EH (cell line): ENCODE data around the gene NLRP11.

ENCODE experiments used
- DNase-seq: peaks from one replicate; pipeline ENCODE4 v3.0.0-alpha.2; 2015; ENCODE audit warnings: low read depth

Gene NLRP11

DNA sequence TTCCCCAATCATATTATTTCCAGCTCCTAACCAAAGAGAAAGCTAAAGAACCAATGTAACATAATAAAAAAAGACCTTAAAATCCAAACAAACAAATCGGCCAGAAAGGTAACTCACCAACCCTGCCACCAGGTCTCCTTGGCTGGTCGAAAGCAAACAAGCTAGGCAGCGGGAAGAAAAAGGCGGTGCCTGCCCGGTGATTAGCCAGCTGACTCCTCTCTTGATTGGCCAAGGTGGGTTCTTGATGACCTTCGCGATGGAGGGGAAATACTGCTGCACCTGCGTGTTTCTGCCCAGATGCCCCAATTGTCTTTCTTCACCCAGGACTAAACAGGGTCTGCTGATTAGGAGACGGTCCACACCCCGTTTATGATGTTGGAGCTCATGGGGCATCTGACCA, at the start of gene NLRP11:
TSS of gene NLRP11 (minus strand) at position 154 of the 400 bp plus-strand sequence. CDS start 13,825 bp downstream, outside the sequence.
- DNase-seq: no peak

DNA sequence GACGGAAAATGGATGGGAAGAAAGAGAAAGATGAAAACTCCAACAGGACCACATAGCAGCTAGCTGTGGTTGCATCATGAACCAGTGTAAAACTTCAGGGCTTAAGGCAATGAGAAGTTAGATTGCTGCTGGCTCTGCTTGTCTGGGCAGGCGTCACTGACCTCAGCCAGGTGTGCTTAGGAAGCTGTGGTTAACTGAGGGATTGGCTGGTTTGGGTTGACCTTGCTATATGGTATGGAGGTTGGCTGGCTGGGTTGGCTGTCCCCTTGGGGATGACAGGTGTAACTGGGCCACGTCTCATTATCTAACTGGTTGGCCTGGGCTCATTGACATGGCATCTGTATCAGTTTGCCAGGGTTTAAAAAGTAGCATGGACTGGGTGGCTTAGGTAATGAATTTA, 45.4 kb upstream of the NLRP11 start:
- DNase-seq: no peak

DNA sequence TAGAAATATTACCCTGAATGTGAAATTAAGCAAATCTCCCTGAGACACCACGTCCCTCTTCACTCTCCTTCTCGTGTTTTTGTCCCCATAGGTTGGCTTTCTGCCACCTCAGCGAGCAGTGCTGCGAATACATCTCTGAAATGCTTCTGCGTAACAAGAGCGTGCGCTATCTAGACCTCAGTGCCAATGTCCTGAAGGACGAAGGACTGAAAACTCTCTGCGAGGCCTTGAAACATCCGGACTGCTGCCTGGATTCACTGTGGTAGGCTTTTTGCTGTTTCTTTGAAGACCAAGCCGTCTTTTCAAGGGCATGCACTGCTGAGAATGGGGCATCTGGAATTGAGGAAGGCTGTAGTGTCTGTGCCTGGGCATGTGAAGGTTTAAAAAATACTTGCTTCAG, 38.9 kb upstream of the NLRP11 start:
- no peak for DNase-seq

DNA sequence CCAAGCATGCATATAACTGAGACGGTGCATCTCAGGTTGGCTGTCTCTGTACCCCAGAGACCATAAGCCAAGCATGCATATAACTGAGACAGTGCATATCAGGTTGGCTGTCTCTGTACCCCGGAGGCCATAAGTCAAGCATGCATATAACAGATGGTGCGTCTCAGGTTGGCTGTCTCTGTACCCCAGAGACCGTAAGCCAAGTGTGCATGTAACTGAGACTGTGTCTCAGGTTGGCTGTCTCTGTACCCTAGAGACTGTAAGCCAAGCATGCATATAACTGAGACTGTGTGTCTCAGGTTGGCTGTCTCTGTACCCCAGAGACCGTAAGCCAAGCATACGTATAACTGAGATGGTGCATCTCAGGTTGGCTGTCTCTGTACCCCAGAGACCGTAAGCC, 35.3 kb upstream of the NLRP11 start:
- DNase-seq: no peak

GRCh38 chr19:55866521-55866920, 34.7 kb upstream of the NLRP11 start:
- no peak for DNase-seq

- DNase-seq: no peak
Observed at GRCh38 chr19:55858969-55859368, 27.2 kb upstream of the NLRP11 start.

DNA sequence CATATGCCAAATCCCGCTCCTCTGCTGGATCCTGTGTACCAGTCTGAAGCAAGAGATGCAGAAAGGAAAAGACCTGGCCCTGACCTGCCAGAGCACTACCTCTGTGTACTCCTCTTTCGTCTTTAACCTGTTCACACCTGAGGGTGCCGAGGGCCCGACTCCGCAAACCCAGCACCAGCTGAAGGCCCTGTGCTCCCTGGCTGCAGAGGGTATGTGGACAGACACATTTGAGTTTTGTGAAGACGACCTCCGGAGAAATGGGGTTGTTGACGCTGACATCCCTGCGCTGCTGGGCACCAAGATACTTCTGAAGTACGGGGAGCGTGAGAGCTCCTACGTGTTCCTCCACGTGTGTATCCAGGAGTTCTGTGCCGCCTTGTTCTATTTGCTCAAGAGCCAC, 26.6 kb upstream of the NLRP11 start:
- no peak for DNase-seq

GRCh38 chr19:55857974-55858373, 26.2 kb upstream of the NLRP11 start:
- DNase-seq: no peak

- no peak for DNase-seq
Observed at GRCh38 chr19:55857149-55857548, 25.4 kb upstream of the NLRP11 start.

GRCh38 chr19:55855160-55855559, 23.4 kb upstream of the NLRP11 start:
- no peak for DNase-seq

DNA sequence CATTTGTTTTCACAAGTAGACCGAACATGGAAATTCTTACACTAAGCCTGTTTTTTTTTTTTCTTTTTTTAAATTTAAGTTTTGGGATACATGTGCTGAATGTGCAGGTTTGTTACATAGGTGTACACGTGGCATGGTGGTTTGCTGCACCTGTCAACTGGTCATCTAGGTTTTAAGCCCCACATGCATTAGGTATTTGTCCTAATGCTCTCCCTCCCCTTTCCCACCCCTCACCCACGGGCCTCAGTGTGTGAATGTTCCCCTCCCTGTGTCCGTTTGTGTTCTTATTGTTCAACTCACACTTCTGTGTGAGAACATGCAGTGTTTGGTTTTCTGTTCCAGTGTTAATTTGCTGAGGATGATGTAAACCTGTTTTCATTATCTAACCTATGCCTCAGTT, 7.1 kb upstream of the NLRP11 start:
- no peak for DNase-seq

DNA sequence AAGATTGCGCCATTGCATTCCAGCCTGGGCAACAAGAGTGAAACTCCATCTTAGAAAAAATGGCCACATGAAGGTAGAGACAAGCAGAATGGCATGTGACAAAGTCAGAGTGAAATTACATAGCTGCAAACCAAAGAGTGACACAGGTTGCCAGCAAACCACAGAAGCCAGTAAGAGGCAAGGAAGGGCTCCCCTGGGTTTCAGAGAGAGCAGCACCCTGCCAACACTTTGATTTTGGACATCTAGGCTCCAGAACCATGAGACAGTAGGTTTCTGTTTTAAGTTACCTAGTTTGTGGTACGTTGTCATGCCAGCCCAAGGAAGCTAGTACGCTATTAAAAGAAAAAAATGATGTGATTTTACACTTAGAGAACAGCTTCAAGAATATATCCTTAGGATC, 6.5 kb upstream of the NLRP11 start:
- no peak for DNase-seq

GRCh38 chr19:55836340-55836739, 4.5 kb upstream of the NLRP11 start, which contains the start of gene NLRP4:
Gene NLRP4 (plus strand): TSS chr19:55836540. CDS start chr19:55852081, 15,541 bp downstream.
- DNase-seq: no peak

DNA sequence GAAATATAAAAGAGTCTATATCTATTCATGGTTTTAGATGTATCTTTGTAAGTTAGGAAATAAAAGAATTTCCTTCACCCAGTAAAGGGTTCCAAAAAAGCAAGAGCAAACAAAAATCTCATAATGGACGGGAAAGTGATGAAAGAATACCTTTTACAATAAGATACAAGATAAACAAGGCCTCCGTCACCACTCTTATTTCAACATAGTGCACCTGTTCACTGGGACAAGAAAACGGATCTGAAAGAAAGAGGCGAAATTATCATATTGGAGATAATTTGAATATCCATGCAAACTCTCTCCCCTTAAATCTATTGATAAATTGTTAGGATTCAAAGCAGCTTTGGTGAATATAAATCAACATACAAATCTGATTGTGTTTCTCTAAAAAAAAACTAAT, 877 bp upstream of the NLRP11 start:
- no peak for DNase-seq

- DNase-seq: no peak
Observed at GRCh38 chr19:55830656-55831055, 1.1 kb downstream of the NLRP11 start.

DNA sequence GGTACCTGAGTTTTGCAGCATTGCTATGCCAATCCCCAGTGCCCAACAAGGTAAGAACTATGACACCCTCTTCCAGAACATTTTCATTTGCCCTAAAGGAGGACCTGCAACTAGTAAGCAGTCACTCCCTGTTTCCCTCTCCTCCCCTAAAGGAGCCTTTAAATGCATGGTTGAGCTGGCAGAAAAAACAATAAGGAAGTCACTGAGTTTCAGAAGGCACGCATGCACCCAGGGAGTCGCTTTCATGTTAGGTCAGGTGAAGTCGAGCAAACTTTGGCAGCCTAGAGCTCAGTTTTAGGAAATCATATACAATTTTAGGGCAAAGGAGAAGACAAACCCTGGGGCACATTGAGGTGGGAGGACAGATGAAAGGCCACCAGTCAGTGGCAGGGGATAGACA, 11.8 kb downstream of the NLRP11 start:
- no peak for DNase-seq

DNA sequence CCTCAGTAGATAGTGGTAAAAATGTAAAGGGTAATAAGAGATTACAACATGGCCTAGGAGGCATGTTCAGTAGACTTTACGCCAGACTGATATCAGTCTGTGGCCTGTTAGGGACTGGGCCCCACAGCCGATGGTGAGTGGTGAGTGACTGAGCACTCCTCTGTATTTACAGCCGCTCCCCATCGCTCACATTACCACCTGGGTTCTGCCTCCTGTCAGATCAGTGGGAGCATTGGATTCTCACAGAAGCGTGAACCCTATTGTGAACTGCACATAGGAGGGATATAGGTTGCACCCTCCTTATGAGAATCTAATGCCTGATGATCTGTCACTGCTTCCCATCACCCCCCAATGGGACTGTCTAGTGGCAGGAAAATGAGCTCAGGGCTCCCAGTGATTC, 17.9 kb downstream of the NLRP11 start:
- DNase-seq: no peak

DNA sequence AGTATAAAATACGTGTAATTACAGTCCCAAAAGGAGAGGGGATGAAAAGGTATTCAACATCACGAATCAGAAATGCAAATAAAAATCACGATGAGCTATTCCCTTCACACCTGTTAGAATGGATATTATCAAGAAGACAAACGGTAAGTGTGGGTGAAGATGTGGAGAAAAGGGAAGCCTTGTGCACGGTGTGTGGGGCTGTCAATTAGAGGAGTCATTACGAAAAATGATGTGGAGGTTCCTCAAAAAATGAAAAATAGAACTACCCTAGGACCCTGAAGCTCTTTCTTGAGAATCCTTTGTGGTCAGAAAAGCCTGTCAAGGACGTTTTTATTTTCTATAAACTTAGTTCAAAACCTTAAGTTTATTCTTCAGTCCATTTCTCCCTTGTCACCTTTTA, 19.4 kb downstream of the NLRP11 start:
- DNase-seq: no peak

DNA sequence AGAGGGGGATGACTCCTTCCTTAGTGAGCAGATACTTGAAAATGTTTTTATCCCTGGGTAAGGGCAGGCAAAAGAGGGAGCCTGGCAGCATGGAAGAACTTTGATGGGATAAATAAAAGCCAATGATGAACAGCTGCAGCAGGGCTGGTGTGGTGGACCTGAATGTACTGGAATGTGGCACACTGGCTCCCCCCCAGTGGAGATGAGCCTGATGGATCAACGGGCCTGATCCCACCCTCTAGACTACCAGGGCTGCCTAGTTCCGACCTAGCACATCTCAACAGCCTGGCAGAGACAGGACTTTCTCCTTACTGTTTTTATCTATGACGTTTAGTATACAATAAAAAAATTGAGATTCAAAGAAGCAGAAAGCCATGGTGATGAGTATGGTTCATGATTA, 20.5 kb downstream of the NLRP11 start:
- no peak for DNase-seq

- DNase-seq: peak; percentile 61
Observed at GRCh38 chr19:55809381-55810058, 22.3 kb downstream of the NLRP11 start.

DNA sequence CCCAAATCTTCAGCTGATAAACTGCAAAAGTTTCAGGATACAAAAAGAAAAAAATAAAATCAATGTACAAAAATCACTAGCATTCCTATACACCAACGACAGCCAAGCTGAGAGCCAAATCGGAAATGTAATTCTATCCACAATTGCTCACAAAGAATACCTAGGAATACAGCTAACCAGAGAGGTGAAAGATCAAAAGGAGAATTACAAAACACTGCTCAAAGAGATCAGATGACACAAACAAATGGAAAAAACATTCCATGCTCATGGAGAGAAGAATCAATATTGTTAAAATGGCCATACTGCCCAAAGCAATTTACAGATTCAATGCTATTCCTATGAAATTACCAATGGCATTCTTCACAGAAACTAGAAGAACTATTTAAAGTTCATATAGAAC, 29.5 kb downstream of the NLRP11 start:
- no peak for DNase-seq

DNA sequence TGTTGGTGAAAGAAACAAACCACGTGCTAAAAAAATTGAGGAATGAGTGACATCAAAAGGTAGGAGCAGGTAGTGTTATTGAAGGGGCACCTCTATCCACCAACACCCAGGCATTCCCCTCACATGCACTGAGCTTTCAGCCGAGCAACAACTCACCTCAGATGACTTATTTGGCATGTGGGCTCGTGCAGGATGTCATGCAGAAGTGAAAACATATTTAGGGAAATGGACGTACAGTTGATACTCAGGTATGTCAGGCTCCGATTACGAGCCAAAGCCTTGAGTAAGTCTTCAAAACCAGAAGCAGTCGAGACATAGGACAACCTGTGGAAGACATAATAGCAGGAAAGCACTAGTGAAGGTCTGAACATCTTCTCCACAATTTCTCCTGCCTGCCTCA, 30.4 kb downstream of the NLRP11 start:
- no peak for DNase-seq

- DNase-seq: no peak
Observed at GRCh38 chr19:55795021-55795420, 36.8 kb downstream of the NLRP11 start.

GRCh38 chr19:55781112-55781511, 50.7 kb downstream of the NLRP11 start:
- DNase-seq: no peak
